GM21526 (cell line): ENCODE results near the gene RBKS.

ENCODE experiments used
- ATAC-seq: cut with Tn5 transposase; IDR thresholded peaks from one replicate; pipeline ENCODE4 v1.9.1; 2021; ENCODE audit warnings: moderate library complexity; ENCODE audit not compliant: unreplicated experiment, low FRiP score

The RBKS gene

DNA sequence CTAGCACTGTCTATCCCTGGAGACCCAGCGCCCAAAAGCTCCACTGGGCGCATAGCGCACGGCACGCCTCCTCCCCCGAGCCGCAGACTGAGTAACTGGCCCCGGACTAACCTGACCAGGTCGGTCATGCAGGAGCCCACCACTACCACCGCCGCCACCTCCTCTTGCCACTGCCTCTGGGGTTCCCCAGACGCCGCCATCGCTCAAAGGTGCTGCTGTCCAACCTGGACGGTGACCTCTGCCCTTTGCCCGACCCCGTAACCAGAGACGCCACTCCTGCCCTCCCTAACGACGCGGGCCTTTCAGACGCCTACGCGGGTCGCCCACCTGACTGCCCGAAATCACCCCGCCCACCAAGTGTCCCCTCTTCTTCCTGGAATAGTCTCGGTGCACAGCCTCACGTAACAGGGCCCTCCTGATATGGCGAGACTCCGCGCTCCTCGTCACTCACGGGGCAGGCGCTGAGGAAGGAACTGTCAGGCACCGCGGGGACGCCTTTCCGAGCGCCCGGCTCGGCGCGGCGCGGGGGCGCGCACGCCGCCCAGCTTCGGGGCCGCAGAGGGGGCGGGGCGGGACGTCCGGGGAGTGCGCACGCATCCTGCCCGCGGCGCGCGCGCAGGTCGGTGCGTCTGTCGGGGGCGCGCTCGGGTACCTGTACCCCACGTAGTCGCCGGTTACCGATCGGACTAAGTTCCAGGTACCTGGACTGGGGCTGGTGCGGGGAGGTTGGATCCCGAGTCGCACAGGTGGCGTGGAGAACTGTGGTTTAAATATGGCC is at the start of gene RBKS, which contains the start of gene BABAM2:
Gene RBKS, minus strand, starts transcription at position 242 of the 778 bp plus-strand sequence. Its CDS starts 42 bp downstream, at position 200.
Gene BABAM2, plus strand, starts transcription at position 584 of the 778 bp plus-strand sequence. CDS start 3,828 bp downstream, outside the sequence.
- peak; percentile 66 for ATAC-seq

DNA sequence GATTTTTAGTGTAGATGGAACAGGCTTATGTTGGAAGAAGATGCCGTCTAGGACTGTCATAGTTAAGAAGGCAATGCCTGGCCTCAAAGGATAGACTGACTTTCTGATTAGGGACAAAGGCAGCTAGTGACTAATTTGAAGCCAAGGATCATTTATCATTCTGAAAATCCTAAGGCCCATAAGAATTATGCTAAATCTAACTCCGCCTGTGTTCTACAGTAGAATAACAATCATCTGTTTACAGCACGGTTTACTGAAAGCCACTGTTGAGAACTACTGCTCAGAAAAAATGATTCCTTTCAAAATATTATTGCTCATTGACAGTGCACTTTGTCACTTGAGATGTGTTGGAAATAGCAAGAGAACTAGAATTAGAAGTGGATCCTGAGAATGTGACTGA is 44.8 kb upstream of the RBKS start:
- ATAC-seq = no peak

DNA sequence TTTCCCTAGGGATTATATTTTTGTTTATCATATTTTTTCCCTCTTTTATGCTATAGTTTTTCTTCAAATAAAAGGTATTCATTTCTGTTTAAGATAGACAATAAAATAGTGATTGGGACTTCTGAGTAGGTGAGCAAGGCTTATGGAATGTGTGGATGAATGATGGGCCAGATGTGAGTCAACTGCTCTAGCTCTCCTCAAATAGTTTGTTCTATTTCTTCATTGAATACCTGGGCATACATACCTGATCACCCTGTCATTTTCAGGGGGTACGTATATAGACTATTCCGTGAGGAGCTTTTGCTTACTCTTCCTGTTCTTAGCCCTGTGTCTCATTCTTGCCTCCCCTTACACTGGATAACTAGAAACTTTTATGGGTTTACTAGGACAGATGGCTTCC is 42.2 kb upstream of the RBKS start:
- no peak for ATAC-seq

DNA sequence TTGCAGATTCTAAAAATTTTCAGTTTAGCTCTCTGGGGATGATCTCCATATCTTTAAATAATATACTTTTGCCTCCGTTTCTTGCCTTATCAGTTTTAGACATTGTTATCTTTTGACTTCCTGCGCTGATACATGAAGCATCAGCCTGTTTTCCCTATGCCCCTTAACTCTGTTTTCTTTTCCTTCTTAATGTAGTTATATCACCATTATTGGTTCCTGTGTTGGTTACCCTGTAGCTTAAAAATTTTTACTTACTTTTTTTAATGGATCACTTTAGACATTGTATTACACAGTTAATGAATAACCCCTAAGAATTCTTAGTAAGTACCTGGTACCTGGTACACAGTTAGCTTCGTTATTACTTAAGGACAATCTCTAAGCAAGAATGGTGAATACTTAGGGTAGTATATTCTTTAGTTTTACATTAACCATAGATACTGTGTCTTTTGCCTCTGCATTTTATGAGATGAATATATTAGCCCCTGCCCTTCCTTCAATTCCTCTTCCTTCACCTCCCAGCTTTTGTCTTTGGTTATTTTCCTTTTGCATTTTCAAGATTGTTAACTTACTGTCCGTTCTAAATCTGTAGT is 41.3 kb upstream of the RBKS start:
- no peak for ATAC-seq

DNA sequence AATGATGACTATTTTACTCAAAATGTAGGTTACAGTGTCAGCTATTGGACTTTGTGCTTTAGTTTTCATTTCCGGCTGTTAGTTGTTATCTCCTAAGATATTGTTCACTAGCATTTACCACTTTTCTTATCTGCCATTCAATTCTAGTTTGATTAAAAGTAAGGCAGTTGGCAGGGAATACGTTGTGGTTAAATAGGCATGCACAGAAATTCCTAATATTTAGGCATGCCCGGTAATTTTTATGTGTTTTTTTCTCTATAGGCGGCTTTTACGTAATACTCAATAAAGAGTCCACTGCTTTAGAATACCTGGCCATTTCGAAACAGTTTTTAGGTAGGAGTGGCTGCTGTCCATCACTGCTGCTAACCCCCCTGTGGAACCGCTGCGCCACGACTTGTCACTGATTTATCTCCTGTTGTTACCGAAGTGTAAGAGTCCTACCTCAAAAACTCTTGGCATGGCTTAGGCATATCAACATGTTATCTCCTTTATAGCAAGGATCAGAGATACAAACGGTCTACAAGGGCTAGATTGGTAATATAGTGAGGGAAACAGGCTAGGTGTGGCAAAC is 39.8 kb upstream of the RBKS start:
- no peak for ATAC-seq

DNA sequence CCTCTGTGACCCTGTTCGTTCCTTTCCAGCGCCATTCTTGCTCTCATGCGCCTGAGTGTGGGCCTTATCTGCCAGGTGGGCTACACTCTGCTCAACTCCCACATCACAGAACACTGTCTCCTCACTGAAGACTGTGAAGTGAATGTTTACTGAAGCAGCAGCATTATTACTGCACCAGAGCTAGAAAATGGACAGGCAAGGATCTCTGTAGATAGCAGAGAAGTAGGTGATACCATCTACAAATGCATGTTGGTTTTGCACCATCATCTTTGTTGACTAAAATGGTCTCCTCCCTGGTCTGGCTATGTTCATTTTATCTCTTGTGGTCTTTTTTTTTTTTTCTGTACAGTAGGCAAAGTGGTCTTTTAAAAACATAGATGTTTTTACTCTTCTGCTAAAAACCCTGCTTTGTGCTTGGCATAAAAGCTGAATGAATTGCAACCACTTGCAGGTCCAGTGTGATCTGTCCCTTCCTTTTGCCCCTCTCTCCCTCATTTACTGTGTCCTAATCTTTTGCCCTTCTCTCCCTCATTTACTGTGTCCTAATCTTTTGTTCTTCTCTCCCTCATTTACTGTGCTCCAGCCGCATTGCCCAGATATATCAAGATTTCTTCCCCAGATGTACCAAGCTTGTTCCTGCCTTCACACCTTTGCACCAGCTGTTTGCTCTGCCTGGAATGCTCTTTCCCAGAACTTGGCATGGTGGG is 35.7 kb upstream of the RBKS start:
- no peak for ATAC-seq

DNA sequence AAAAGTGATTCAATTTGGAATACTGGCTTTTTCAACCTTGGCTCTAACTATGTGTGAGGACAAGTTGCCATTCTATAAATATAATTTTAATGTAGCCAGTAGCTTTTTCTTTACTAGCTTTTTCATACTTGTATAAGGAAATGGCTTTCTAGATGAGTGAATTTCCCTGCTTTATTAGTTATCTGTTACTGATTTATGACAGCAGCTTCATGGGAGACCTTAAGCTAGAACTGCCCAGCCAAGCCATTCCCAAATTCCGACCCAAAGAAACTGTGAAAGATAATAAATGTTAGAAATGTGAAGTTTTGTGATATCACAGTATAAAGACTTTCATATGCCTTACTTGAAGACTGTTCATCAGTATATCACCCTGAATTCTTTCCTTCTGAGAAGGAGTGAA is 32.7 kb upstream of the RBKS start:
- ATAC-seq = no peak

DNA sequence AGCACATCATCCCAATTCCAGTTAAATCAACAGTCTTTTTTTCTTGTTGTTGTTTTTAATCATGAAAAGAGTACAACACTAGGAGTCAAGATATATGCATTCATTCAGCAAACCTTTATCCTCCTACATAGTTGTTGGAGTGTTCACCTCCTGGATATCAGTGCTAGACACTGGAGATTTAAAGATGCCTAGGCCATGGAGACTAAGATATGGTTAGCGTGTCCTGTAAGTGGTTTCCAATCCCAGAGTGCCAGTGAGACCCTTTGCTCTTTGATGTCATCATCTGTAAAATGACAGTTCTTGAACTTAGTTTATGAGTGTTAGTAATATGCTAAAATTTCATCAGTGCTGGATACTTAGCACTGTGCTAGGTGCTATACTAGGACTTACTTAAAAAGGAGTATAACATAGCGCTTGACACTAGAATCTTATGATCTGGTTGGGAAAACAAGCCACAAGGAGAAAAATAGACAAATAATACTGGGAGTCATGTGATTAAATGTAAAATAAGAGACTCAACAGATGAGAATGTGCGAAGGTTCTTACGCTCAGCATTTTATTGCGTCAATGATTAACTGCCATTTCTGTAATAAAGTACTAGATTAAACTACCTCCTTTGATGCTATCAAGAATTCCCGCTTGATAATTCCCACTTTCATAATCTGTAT is 31.8 kb upstream of the RBKS start:
- no peak for ATAC-seq

DNA sequence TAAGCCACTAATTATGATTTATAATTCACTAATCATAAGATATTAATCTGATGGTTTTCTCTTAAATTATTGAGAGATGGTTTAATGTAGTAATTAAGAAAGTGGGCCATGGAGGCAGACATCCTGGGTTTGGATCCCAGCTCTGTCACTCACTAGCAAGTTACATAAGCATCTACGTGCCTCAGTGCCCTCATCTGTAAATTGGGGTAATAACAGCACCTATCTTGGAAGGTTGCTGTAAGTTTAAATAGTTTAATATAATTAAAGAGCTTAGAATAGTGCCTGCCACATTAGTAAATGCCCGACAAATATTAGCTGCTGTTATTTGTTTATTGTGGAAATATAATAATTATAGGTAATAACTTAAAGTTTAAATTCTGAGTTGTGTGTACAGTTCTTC is 31.2 kb upstream of the RBKS start:
- no peak for ATAC-seq

DNA sequence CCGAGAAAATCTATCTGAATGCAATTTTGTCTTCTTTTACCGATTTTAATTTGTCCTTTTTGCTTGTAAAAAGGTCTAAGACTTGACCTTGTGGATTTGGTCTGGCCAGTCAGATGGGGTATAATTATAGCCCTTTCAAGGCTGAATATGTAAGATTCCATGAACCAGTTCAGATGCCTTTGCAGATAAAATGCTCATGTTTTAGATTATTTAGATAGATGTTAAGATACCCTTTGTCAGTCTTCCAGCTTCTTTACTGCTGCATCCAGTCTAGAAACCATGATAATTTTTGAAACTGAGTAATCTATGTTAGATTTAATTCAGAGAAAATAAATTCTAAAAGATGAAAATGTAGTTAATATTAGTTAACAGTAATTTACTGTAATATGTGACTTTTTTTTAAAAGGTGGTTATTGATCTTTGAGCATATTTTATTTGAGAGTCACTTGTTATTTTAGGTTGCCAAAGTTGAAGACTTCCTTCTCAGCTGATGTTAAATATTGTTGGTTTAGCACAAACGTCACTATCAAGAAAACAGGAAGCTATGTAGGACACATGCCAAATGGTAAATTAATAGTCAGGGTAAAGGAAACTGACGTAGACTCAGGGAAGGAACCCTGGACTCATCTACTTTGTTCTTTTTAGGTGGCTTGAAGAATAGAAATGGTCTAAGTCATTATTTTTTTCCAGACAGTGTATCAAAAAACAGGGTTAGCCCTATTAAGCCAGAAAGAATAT is 30.1 kb upstream of the RBKS start:
- no peak for ATAC-seq

DNA sequence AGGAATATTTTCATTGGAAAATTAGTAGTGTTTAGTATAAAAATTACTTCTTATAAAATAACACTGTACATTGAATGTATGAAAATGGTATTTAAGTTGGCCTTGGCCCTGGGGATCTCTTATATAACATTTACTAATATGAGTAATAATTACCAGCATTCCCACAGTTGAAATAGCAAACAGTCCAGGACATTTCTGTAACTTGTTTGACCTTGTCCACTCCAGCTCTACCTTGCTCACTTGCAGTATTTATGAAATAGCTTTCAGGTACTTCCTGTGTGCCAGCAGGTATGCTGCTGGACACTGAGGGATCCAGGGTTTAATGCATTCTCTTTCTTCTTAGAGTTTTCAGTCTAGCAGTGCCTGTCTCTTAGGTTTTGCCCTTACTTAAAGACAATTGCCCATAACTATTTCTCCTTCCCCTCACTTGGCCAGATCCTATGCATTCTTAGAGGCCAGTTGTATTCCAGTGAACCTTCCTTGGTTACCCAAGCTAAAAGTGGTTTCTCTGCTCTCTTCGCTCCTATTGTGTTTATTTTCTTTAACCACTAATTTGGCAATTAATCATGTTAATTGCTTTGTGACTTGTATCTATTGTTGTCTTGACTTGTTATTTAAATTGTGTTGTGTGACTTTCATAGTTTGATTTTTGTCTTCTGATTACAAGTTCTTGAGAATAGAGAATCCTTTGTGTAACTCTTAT is 26.3 kb upstream of the RBKS start:
- no peak for ATAC-seq

DNA sequence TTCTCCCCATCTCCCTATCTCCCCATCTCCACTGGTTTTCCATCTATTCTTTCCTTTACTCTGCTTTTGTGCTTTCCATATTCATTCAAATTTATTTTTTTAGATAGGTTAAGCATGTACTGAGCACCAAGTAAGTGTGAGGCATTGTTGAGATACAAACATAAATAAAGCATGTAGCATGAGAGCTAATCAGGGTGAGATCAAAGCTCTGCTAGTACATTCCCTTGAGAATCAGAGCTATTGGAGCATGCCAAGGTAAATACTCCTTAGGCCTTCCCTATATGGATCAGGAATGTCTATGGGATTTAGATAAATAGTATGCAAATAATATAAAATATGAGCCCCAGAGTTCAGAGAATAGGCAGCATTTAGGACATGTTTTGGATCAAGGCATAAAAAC is 25.7 kb upstream of the RBKS start:
- no peak for ATAC-seq

DNA sequence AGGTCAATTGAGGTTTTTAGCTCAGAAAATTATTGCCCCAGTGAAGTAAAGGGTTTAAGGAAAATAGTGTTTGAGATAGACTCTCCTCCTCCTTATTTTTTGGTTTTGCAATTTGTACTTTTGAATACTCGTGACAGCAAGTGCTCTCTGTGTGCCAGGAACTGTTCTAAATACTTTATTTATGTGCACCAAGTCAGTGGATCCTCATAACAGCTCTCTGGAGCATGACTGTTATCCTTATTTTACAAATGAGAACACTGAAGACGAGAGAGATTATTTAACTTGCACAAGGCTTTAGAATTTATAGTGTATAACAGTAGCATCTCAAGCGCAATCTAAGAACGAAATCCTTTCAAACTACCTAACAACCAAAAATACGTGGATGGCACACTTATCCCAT is 25.0 kb upstream of the RBKS start:
- ATAC-seq = no peak

DNA sequence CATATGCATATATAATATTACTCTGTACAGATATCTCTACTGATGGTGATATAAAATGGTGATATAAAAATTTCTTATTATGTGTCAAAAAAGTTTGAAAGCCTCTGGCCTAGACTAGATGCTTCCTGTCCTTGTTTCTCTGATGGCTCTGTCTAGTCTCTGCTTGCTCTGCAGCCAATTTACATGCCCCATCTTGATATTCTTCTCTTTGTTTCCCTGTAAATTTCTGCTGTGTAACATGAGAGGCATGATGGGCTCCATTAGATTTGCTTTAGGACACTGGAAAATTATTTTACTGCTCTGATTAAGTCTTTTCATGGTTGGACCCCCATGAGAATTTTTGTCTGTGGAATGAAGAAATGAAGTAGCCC is 24.6 kb upstream of the RBKS start:
- ATAC-seq = no peak

DNA sequence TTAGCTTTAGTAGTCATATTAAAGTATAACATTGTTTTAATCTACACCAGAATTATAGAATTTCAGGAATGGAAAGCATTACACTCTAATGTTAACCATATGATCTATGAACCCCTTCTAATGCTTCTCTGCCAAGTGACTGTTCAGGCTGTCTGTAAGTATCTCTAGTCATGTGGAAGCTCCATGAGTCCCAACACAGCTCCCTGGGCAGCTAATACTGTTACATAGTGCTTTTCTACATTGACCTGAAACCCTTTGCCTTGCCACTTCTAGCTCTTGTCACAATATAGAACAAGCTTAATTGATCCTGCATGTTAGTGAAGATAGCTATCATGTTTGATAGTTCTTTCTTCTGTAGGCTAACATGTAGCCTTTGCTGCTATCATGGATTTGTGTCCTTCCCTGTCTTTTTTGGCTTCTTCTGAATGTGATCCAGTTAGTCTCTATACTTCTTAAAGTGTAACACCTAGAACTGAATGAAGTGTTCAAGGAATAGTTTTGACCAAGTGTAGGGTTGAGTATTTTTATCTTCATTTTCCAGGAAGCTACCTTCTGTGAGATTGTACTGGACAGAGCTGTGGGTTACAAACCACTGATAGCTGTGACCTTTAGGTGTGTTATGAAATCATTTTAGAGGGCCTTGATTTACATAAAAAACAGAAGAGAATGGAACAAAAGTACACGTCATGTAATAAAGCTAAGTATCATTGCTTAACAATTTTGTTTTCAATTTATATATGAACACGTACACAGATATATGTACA is 24.0 kb upstream of the RBKS start:
- no peak for ATAC-seq

DNA sequence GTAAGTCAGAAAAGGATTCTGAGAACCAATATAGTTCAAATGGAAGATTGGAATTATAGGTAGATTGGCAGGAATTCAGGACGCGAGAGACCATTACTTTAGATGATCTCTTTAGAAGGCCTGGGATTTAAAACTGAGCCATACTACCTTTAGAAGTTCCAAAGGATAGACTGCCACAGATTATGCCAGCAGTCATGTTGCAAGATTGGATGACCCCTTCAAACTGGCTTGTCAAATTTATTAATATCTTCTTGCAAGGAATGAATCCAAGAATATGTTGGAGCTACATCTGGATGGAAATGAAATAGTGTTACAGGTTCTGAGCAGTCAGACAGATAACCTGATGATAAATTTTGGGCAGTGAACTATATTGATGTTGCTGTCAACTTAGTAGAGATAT is 22.3 kb upstream of the RBKS start:
- no peak for ATAC-seq

DNA sequence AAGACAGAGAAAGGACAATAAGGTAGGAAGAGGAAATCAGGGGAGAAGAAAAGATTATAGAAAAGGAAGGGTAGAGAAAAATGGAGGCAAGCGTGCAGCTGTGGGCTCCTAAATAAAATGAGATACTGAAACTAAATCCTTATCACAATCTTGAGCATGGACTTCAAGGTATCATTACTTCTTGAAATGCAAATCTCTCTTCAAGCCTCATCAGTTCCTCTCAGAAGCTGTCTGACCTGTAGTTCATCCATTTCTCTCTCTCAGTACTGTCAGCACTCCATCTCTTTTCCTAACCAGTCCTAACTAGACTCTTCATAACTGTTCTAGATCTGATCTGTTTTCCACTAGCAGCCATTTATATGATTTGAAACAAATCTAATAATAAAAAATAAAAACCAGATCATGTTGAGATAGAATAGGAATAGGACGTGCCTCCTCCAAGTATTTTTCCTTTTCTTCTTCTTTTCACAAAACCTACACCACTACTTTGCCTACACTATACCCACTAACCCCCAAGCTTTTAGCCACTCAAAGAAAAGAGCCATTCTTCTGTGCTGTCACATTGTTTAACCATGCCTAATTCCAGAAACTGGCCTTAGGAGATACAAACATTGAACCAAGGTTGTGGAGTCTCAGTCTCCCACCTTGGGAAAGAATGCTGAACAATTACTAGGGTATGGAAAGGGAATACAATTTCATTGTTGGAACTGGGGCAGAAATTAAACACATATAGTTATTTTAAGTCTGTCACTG is 21.4 kb upstream of the RBKS start:
- ATAC-seq = no peak

DNA sequence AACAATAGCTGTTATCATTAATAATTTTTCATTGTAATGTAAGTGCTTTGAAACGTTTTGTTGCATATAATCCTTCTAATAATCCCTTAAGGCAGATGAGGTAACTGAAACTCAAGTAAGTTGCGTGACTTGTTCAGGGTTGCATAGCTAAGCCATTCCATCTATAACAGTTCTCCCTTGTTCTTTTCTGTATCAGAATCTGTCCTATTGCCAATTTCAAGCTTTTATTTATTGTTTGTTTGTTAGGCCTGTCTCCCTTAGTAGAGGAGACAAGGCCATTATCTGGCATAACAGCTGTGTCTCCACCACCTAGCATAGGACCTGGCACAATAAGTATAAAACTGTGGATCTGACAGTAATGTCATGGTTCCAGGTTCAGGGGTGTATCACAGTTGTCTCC is 19.7 kb upstream of the RBKS start:
- no peak for ATAC-seq
